ENCODE results near the gene DLG3. TPM values are rescaled to one million over a fixed set of nuclear protein-coding genes. Genes with fewer than 3 reads are reported as not detected.
"Not testable (repeated sequence)": the region's sequence is repeated elsewhere in the genome, so short reads cannot be mapped to it uniquely, and the experiment has no call there.

The DLG3 gene
- polyA plus RNA-seq (2014; cell fraction: cytosol; rRNA removed): 53.8 and 63.1 TPM in 2 replicates
- 49.4 and 62.7 TPM in 2 replicates for polyA plus RNA-seq (2014; cell fraction: nucleus; rRNA removed)

DNA sequence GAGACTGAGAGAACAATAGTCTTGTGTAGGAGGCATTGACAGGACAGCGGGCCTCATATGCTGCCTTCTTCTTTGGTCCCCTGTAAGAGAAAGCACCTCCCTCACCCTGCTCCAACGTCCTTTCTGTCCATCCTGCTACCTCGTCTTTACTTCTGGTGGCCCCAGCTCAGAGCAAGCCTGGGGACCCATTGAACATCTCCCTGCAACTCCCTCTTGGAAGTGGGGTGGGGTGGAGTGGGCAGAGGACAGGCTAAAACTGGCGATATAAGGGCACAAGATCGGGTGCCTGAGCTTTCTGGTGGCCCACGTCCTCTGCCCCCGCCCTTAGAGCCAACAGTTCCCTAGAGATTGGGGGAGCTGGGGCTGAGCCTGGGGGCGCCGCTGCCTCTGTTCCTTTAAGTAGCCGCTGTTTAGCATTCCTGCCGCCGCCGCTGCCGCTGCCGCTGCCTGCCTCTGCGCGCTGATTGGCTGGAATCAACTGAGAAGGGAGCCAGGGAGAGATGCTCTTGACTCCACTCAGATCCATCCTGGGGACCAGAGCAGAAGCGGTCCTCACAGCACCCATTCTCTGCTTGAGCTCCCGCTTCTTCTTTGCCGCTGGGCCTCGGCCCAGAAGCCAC is at the start of gene DLG3:
TSS of gene DLG3 (plus strand) at position 510 of the 620 bp plus-strand sequence. CDS start 367 bp downstream, outside the sequence.
- peak; percentile 77 for DNase-seq (ENCODE audit: low spot score)

GRCh38 chrX:70398899-70399298 is 45.7 kb upstream of the DLG3 start:
- no peak for DNase-seq (ENCODE audit: low spot score)

GRCh38 chrX:70400181-70400580 is 44.5 kb upstream of the DLG3 start:
- DNase-seq (ENCODE audit: low spot score): not testable (repeated sequence)

DNA sequence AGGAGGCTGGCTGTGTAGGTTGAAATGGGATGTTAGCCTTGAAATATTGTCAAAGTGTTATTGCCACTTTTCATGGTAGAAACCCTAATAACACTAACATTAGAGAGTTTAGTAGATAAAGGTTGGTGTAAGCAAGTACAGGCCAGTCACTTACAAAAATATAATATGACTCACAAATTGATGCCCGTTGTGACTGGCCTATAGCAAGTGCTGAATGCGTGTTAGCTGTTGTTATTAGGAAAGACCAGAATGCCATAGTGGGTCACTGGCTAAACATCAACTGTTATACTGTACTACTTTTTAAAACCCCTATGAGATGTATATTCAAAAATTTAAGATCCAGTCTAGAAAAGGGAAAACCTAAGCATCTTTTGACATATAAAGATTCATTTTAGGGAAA is 41.9 kb upstream of the DLG3 start:
- no peak for DNase-seq (ENCODE audit: low spot score)

- DNase-seq (ENCODE audit: low spot score): no peak
Measured at GRCh38 chrX:70405003-70405402, 39.6 kb upstream of the DLG3 start.

GRCh38 chrX:70410921-70411320 is 33.7 kb upstream of the DLG3 start:
- no peak for DNase-seq (ENCODE audit: low spot score)

- DNase-seq (ENCODE audit: low spot score): no peak
Measured at GRCh38 chrX:70411475-70411874, 33.2 kb upstream of the DLG3 start.

DNA sequence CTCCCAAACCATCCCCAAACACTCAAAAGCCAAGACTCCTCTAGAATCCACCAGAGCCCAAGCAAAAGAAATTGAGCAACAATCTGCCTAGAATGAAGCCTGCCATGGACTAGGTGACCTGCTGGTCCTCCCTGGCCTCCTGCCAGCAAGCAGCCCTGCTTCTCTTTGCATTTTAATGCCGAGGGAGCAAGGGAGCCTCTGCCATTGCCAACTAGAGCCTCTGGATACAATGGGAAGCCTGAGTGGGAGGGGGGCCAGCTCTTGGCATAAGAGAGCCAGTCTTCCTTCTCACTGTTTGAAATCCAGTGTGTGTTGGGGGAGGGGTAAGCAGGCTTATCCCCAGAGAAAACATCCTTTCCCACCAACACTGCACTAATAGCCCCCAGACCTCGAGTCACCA is 23.0 kb upstream of the DLG3 start:
- no peak for DNase-seq (ENCODE audit: low spot score)

- DNase-seq (ENCODE audit: low spot score): peak; percentile 39
Measured at GRCh38 chrX:70422851-70423341, 21.7 kb upstream of the DLG3 start, which contains the start of gene GDPD2. Gene GDPD2, plus strand, starts transcription at chrX:70423314. Its CDS starts 1,671 bp downstream, at chrX:70424985.

GRCh38 chrX:70423936-70424675 is 20.5 kb upstream of the DLG3 start:
- DNase-seq (ENCODE audit: low spot score): no peak

GRCh38 chrX:70424801-70425200 is 19.8 kb upstream of the DLG3 start:
- no peak for DNase-seq (ENCODE audit: low spot score)

DNA sequence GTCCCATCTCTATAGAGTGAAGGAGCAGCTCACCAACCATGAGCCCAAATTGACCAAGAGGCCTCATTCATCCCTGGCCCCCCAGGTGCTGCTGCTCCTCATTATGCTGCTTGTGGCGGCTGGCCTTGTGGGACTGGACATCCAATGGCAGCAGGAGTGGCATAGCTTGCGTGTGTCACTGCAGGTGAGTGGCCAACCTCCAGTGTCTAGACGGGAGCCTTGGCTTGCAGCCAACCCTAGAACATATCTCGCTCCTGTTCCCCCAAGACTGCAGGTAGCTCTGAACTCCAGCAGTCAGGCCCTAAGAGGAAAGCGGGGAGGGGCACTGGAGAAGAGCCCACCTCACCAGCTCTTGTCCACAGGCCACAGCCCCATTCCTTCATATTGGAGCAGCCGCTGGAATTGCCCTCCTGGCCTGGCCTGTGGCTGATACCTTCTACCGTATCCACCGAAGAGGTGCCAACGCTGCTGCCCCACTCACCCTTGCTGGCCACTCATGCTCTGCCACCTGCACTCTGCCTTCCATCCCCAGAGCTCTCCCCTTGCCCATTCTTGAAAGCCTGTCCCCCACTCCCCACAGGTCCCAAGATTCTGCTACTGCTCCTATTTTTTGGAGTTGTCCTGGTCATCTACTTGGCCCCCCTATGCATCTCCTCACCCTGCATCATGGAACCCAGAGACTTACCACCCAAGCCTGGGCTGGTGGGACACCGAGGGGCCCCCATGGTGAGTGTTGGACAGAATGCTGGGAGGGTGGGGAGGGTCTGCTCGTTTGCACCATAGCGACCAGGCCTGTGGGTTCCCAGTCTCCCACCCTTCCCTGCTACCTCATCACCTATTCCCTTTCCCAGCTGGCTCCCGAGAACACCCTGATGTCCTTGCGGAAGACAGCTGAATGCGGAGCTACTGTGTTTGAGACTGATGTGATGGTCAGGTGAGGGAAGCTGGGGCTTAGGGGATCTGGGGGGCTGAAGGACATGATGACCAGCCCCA is 18.1 kb upstream of the DLG3 start:
- no peak for DNase-seq (ENCODE audit: low spot score)

DNA sequence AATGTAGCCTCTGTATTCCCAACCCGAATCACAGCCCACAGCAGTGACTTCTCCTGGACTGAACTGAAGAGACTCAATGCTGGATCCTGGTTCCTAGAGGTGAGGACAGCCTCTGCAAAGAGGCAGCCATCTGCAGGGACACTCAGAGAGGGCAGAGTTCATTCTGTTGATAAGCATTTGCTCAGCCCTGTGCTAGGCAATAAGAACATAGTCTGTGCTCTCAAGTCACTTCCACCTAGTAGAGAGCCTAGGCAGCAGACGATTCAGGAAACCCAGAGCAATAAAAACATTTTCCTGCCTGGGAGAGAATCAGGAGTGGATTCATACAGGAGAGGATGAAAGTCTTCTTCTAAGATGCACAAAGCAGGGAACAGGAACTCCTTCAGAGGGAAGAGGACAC is 17.3 kb upstream of the DLG3 start:
- DNase-seq (ENCODE audit: low spot score): no peak

DNA sequence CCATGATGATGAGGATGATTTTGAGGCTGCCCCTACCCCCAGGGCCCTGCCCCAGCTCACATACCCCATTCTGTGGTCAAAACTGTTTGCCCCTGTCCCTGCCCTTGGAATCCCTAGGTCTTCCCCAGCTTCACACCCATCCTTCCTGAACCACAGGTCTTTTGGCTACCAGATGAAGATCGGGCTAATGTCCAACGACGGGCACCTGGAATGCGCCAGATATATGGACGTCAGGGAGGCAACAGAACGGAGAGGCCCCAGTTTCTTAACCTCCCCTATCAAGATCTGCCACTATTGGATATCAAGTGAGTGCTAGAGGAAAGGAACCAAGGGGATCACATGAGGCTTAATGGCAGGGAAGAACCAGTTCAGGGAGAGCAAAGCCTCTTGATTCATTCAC is 14.9 kb upstream of the DLG3 start:
- no peak for DNase-seq (ENCODE audit: low spot score)

DNA sequence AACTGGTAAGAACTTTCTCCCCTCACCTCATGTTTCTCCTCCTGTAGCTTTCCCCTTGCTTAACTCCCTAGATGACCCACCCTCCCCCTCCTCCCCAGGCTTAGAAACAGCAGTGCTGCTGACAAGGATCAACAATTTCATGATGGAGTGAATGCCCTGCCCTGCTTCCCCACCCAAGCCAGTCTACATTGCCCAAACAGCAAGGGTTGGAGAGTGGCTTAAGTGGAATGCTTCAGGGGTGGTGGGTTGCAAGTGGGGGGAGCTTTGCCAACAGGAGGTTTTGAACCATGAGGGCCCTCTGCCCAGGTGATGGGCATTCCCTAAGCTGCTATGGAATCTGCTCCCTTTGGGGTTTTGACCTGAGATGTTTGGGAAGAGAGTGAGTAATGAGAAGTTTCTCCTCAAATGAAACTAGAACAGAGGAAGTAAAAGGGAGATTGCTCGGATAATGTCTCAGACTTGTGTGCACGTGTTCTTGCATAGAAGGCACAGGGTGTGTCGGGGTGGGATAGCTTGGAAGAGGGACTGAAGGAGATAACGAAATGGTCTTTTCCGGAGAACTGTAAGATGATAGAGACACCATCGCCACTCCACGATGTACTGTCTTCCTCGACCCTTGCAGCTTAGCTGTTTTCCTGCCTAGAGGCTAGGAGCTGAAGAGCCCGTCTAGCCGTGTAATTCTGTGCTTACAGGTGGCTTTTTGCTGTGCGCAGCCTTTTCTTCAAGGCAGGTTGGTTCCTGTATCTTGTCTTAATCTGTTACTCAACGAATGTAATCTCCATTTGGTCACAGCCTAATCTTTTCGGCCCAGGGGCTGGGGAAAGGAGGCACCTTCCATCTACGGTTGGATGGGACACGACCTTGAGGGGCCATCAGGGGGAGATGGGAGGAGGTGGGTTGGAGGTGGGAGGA is 11.4 kb upstream of the DLG3 start:
- DNase-seq (ENCODE audit: low spot score): no peak

GRCh38 chrX:70433848-70434351 is 10.7 kb upstream of the DLG3 start:
- peak; percentile 67 for DNase-seq (ENCODE audit: low spot score)

DNA sequence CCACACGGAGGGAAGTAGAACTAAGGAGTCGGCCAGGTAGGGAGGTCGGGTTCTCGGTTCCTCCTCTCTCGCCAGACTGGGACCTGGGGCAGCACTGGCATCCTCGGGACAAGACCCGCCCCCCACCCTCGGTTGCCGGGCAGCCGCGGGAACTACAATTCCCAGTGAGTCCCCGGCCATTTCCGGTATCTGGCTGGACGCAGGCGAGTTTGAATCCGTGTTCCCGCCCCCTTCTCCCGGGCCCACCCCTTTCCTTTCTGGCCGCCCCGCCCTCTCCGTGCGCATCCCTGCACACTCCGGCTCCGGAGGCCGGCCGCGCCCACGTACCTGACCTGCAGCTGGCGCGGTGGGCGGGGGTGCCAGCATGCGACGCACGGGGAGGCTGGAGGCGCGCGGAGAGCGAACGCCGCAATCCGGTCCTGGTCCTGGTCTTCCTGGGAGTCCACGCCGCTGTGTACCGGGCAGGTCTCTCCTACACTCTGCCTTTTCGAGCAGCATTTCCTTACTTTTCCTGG is 10.2 kb upstream of the DLG3 start:
- DNase-seq (ENCODE audit: low spot score): peak; percentile 82

DNA sequence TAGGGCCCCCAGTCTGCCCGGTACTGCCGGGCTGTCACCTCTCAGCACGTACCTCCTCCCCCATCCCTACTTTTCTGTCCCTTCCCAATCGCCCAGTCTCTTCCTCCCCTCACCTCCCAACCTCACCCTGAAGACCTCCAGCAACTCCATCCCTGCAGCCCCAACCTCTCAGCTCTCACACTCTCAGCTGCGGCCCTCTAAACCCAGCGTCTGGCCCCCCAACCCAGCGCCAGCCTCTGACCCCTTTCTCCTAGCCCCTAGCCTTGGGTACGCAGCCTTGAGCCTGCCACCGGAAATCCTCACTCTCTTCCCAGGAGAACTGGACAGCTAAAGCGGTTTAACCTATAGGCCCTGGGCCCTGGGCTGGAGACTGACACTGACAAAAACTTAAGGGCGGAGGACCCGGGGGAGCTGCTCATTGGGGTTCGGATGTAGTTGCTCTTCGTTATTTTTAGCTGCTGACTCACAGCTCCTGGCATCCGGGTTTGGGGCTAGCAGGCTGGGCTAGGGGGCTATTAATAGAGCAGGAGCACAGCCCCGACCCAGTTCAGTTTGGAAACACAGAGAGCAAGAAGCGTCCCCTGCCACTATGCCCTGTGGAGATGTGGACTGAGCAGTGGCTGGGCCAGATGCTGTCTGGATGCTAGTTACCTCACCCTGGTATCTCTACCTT is 9.6 kb upstream of the DLG3 start:
- DNase-seq (ENCODE audit: low spot score): no peak

- peak; percentile 71 for DNase-seq (ENCODE audit: low spot score)
Measured at GRCh38 chrX:70436343-70436742, 8.3 kb upstream of the DLG3 start.

Measured in SK-N-DZ (cell line).